Measurements from ENCODE around the gene USP34.
A peak's percentile ranks its signal among the peaks of the same experiment; 100 is the strongest.
"Not testable (repeated sequence)": the region's sequence is repeated elsewhere in the genome, so short reads cannot be mapped to it uniquely, and the experiment has no call there.

Gene USP34

GRCh38 chr2:61463769-61464475 is 7.0 kb downstream of the USP34 start:
- DNase-seq, result no peak

DNA sequence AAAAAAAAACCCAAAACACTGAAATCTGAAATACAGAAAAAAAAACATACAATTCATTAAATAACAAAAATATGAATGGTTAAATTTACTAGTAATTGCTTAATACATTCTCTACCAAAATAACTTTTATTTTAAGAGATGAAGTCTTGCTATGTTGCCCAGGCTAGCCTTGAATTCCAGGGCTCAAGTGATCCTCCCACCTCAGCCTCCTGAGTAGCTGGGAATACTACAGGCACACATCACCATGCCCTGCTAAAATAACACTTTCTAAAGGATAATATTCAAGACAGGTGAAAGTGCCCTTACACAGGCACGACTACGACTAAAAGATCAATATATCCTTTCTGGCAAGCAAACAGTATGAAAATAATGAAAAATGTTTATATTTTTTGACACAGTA is 9.5 kb downstream of the USP34 start:
- no peak for DNase-seq

- DNase-seq, result peak; percentile 76
These were observed 10.7 kb downstream of the USP34 start for GRCh38 chr2:61460163-61460562.

GRCh38 chr2:61456746-61457420 is 14.0 kb downstream of the USP34 start:
- DNase-seq, result no peak

DNA sequence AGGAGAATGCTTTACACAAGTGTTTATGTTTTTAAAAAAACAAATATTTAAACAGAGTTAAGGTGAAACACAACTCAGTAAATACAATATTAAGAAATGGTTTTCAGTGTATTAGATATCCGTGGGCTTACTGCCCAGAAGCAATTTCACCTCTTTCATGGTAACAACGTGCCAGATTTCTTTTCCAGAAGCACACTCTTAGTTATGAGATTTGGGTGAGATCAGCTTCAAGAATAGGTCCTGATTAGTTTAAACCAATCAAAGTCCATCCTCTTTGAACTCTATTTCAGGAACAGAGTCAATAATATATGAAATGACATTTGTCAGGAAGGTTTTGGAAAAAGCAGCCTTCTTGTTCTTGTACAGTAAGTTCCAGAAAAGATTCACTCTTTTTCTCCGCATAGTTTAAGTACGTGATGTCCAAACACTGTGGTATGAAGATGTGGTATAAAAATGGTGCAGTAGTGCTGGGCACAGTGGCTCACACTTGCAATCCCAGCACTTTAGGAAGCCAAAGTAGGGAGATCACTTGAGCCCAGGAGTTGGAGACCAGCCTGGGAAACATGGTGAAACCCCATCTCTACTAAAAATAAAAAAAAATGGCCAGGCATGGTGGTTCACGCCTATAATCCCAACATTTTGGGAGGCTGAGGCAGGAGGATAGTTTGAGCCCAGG is 14.7 kb downstream of the USP34 start:
- DNase-seq, result no peak

DNA sequence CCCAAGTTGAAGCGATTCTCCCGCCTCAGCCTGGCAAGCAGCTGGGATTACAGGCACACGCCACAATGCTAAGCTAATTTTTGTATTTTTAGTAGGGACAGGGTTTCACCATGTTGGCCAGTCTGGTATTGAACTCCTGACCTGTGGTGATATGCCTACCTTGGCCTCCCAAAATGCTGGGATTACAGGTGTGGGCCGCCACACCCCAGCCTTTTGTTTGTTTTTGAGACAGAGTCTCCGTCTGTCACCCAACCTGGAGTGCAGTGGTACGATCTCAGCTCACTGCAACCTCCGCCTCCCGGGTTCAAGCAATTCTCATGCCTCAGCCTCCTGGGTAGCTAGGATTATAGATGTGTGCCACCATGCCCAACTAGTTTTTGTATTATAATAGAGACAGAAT is 15.9 kb downstream of the USP34 start:
- DNase-seq, result not testable (repeated sequence)

- no peak for DNase-seq
These were observed 16.5 kb downstream of the USP34 start for GRCh38 chr2:61454383-61454782.

GRCh38 chr2:61452392-61452791 is 18.5 kb downstream of the USP34 start:
- DNase-seq, result no peak

DNA sequence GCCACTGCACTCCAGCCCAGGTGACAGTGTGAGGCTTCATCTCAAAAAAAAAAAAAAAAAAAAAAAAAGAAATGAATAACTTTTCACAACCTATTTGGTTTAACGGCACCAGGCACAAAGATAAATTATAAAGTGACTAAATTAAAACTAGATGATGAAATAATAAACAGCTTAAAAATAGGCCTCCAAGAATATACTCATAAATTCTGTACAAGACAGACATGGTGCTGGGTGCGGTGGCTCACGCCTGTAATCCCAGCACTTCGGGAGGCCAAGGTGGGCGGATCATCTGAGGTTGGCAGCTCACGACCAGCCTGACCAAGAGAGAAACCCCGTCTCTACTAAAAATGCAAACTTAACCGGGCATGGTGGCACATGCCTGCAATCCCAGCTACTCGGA is 19.7 kb downstream of the USP34 start:
- DNase-seq, result no peak

GRCh38 chr2:61450144-61450543 is 20.7 kb downstream of the USP34 start:
- DNase-seq, result no peak

DNA sequence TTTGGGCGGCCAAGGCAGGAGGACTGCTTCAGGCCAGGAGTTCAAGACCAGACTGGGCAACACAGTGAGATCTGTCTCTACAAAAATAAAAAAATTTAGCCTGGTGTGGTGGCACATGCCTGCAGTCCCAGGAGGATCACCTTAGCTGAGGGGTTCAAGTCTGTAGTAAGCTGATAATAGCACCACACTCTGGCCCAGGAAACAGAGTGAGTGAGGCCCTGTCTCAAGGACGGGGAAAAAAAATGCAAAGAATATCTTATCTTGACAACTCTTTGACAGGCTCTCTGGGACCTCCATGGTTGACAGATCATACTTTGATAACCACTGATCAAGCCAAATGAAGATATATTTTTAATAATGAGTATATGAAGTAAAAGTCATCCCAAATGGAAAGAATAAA is 22.7 kb downstream of the USP34 start:
- DNase-seq, result no peak

DNA sequence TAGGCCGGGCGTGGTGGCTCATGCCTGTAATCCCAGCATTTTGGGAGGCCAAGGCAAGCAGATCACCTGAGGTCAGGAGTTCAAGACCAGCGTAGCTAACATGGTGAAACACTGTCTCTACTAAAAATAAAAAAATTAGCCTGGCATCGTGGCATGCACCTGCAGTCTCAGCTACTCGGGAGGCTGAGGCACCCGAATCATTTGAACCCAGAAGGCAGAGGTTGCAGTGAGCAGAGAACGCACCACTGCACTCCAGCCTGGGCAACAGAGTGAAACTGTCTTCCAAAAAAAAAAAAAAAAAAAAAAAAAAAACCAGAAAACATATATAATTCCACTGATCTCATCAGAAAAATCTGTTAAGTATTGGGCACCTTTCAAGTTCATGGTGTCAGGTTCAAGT is 23.9 kb downstream of the USP34 start:
- DNase-seq, result not testable (repeated sequence)

DNA sequence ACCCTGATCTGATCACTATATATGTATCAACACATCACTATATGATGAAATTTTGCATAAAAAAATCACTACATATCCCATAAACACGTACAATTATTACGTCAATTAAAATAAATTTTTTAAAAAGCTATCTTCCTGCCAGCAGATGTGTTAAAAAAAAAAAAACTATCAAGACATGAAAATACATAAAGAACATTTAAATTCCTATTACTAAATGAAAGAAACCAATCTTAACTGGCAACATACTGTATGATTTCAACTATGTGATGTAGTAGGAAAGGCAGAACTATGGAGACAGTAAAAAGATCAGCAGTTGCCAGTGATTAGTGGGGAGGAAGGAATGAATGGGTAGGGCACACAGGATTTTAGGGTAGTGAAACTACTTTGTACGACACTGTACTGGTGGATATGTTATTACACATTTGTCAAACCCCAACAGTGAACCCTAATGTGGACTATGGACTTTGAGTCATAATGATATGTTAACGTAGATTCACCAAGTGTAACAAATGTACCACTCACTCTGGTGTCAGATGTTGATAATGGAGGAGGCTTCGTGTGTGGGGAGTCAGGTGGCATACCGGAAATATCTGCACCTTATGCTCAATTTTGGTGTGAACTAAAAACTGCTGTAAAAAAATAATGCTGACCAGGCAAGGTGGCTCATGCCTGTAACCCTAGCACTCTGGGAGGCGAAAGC is 27.4 kb downstream of the USP34 start:
- no peak for DNase-seq

GRCh38 chr2:61439241-61440002 is 31.5 kb downstream of the USP34 start:
- no peak for DNase-seq

GRCh38 chr2:61438670-61439069 is 32.2 kb downstream of the USP34 start:
- DNase-seq, result no peak

GRCh38 chr2:61437170-61437569 is 33.7 kb downstream of the USP34 start:
- no peak for DNase-seq

- DNase-seq, result no peak
These were observed 34.8 kb downstream of the USP34 start for GRCh38 chr2:61436092-61436491.

DNA sequence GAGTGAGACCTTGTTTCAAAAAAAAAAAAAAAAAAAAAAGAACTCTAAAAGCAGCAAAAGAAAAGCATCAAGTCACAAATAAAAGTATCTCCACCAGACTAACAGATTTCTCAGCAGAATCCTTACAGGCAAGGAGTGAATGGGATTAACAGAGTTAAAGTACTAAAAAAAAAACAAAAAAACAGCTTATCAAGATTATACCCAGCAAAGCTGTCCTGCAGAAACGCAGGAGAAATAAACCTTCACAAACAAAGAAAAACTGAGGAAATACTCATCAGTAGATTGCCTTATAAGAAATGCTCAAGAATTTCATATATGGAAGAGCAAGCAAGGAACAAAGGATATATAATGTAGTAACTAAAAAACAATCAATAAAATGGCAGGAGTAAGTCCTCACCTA is 35.6 kb downstream of the USP34 start:
- DNase-seq, result no peak

GRCh38 chr2:61434314-61434713 is 36.6 kb downstream of the USP34 start:
- DNase-seq, result no peak

DNA sequence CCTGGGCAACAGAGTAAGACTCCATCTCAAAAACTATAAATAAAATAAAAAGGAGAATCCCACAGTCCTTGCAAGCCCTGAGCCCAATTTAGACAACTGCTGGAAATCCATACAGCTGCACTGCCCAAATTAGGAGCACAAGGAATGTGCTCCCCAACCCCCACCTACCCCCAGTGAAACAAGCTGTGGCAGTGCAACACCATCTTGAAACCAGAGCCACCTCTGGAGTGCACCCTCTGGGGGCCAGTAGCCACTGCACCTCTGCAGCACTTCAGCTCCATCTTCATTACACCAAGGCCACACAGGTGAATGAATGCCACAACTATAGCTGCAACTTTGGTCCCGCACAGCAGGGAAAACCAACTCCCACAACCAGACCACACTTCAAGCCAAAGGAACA is 37.3 kb downstream of the USP34 start:
- no peak for DNase-seq

DNA sequence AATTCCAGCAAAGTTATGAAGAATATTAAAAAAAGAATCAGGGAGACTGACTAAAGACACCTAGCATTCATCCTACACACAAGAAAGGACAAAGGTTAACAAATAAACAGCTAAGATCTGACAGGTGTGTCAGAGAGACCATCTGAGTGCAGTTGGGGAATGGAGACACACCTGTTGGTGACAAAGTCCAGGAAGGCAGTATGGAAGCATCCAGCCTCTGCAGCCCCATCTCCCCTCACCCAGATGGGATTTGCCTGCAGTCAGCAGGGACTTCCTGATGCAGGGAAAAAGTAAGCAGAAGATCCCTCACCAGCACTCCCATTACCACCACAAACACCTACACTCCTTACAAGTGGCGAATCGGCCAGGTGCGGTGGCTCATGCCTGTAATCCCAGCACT is 37.9 kb downstream of the USP34 start:
- DNase-seq, result no peak

- DNase-seq, result no peak
These were observed 39.5 kb downstream of the USP34 start for GRCh38 chr2:61431345-61431744.

Data from fibroblast of skin of right biceps (primary cell).